ENCODE data around the gene ZKSCAN3. TPM values are rescaled to one million over a fixed set of nuclear protein-coding genes. Genes with fewer than 3 reads are reported as not detected.

The ZKSCAN3 gene
- total RNA-seq, 1 experiment from 2014 or later: 11.2 TPM

DNA sequence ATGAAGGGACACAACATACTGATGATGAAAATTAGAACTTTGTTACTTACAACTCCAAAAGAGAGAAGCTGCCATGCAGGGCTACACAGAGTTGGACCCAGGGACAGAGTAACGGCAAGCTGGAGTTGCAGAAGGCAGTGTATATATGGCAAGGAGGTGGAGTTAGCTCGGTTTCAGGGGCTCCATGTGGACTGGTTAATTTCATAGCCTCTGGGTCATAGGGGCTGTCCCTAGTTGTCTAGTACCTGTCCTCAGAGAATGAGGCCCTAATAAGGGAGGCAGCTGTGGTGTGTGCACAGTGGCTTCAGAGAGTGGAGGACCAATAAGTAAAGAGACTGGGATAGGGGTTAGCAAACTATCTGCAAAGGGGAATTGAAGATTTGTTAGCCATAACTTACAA lies 57.7 kb downstream of the ZKSCAN3 start:
- Histone ChIP-seq H3K27me3 (ENCODE audit: insufficient read depth, low read length) (no peaks in the 10 kb centered on the region), H3K79me2 (ENCODE audit: insufficient read depth, low read length) (no peaks in the 10 kb centered on the region), H3K9me2 (ENCODE audit: insufficient read depth) (no peaks in the 10 kb centered on the region), H3K27ac (ENCODE audit: low read depth, low read length) (no peak overlapping the region), H2AFZ (ENCODE audit: low read depth, low read length, poor library complexity, severe bottlenecking) (no peak overlapping the region), H3K9me3 (ENCODE audit: control insufficient read depth in 1 of 2, insufficient read depth in 1 of 2, low read depth in 1 of 2, low read length in 2 of 2) (no peaks in the 10 kb centered on the region), H3K4me1 (ENCODE audit: control insufficient read depth in 1 of 2, insufficient read depth in 2 of 2, low read length in 2 of 2) (no peaks in the 10 kb centered on the region), H3K4me3 (replicated peaks in 1 of 2; ENCODE audit: low read depth in 1 of 2, low read length in 2 of 2) (no peak overlapping the region), H3K4me2 (ENCODE audit: low read length) (no peak overlapping the region), H4K20me1 (ENCODE audit: insufficient read depth) (no peaks in the 10 kb centered on the region), H3K36me3 (ENCODE audit: control insufficient read depth in 1 of 2, insufficient read depth in 2 of 2, low read length in 2 of 2) (no peaks in the 10 kb centered on the region), H3K9ac (ENCODE audit: low read length) (no peak overlapping the region)
- POLR2A ChIA-PET: no interaction called here
- intact Hi-C loops (cut with micrococcal nuclease): no loop called here
- RAD21 ChIA-PET (ENCODE audit: low non-redundant PET in 1 of 2, low total read pairs in 2 of 2, uncharacterized antibody in 2 of 2, unreplicated experiment in 2 of 2): no interaction called here
- ATAC-seq (no peak), DNase-seq (ENCODE audit: low read depth, low spot score) (no peak)
- BruUV-seq (replicated peaks): no TSS peak
- no peak for TF ChIP-seq SIN3A (IDR thresholded peaks at IDR 0.05; ENCODE audit: low read depth)
- no peak for TF ChIP-seq MAX (IDR thresholded peaks at IDR 0.05)
- TF ChIP-seq, protein P1, sequence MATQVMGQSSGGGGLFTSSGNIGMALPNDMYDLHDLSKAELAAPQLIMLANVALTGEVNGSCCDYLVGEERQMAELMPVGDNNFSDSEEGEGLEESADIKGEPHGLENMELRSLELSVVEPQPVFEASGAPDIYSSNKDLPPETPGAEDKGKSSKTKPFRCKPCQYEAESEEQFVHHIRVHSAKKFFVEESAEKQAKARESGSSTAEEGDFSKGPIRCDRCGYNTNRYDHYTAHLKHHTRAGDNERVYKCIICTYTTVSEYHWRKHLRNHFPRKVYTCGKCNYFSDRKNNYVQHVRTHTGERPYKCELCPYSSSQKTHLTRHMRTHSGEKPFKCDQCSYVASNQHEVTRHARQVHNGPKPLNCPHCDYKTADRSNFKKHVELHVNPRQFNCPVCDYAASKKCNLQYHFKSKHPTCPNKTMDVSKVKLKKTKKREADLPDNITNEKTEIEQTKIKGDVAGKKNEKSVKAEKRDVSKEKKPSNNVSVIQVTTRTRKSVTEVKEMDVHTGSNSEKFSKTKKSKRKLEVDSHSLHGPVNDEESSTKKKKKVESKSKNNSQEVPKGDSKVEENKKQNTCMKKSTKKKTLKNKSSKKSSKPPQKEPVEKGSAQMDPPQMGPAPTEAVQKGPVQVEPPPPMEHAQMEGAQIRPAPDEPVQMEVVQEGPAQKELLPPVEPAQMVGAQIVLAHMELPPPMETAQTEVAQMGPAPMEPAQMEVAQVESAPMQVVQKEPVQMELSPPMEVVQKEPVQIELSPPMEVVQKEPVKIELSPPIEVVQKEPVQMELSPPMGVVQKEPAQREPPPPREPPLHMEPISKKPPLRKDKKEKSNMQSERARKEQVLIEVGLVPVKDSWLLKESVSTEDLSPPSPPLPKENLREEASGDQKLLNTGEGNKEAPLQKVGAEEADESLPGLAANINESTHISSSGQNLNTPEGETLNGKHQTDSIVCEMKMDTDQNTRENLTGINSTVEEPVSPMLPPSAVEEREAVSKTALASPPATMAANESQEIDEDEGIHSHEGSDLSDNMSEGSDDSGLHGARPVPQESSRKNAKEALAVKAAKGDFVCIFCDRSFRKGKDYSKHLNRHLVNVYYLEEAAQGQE (IDR thresholded peaks at IDR 0.05; ENCODE audit: low read depth): no peak
- no peak for TF ChIP-seq CBX3 (IDR thresholded peaks at IDR 0.05; ENCODE audit: low read depth)
- no peak for TF ChIP-seq EZH2phosphoT487 (IDR thresholded peaks at IDR 0.05; ENCODE audit: borderline replicate concordance)
- no peak for TF ChIP-seq POLR2A (IDR thresholded peaks at IDR 0.05; ENCODE audit: borderline replicate concordance, extremely low read depth, insufficient read depth, insufficient read length)
- no peak for TF ChIP-seq POLR2AphosphoS5 (IDR thresholded peaks at IDR 0.05; ENCODE audit: low read depth, low read length)
- no peak for TF ChIP-seq CEBPB (IDR thresholded peaks at IDR 0.05; ENCODE audit: low read depth)
- no peak for TF ChIP-seq JUND (IDR thresholded peaks at IDR 0.05)
- no peak for TF ChIP-seq FOSL1 (IDR thresholded peaks at IDR 0.05; ENCODE audit: low read depth)
- TF ChIP-seq RAD21 (IDR thresholded peaks at IDR 0.05; ENCODE audit: low read depth): no peak
- TF ChIP-seq ELF1 (IDR thresholded peaks at IDR 0.05; ENCODE audit: borderline replicate concordance, low read depth): no peak
- TF ChIP-seq SRF (IDR thresholded peaks at IDR 0.05; ENCODE audit: low read depth): no peak
- no peak for TF ChIP-seq ZNF274 (IDR thresholded peaks at IDR 0.05; ENCODE audit: low read depth, low read length)
- no peak for TF ChIP-seq SP1 (IDR thresholded peaks at IDR 0.05; ENCODE audit: low read depth)
- TF ChIP-seq, protein P2, sequence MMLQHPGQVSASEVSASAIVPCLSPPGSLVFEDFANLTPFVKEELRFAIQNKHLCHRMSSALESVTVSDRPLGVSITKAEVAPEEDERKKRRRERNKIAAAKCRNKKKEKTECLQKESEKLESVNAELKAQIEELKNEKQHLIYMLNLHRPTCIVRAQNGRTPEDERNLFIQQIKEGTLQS (IDR thresholded peaks at IDR 0.05): no peak
- no peak for TF ChIP-seq ZFX (IDR thresholded peaks at IDR 0.05)
- CTCF ChIA-PET: no interaction called here

All from HCT116 (cell line).